Right cardiac atrium (tissue), 5 donors: ENCODE results near the gene THSD7B. TPM values are rescaled to one million over a fixed set of nuclear protein-coding genes. Genes with fewer than 3 reads are reported as not detected.

Experiments used
- ATAC-seq, 2 donors: fragments of 200-7000 bp; cut with Tn5 transposase; one replicate each; pipeline versions ENCODE4 v1.8.0 to v1.9.1; 2020; ENCODE audit warnings: moderate library complexity in 2 of 2, mild to moderate bottlenecking in 1 of 2
- DNase-seq, 3 donors: peaks; one replicate each; pipeline ENCODE4 v3.0.0-alpha.2; 2020
- H3K27ac ChIP-seq: one replicate; pipeline ENCODE4 v1.5.1; 2013; ENCODE audit warnings: mild to moderate bottlenecking, low read length, control low read depth, moderate library complexity
- H3K27me3 ChIP-seq: one replicate; pipeline ENCODE4 v1.6.1; 2013; ENCODE audit not compliant: control insufficient read depth, insufficient read depth
- H3K4me1 ChIP-seq: one replicate; pipeline ENCODE4 v1.6.1; 2013; ENCODE audit warnings: low read length; ENCODE audit not compliant: control insufficient read depth, insufficient read depth
- H3K4me3 ChIP-seq: one replicate; pipeline ENCODE4 v1.5.1; 2013; ENCODE audit warnings: low read length, control low read depth
- H3K9me3 ChIP-seq: one replicate; pipeline ENCODE4 v1.6.1; 2013; ENCODE audit warnings: low read length; ENCODE audit not compliant: control insufficient read depth
- WGBS: extraction: QIAGEN DNeasy Blood & Tissue Kit; methylation state at CpG from one replicate; pipeline ENCODE4 v1.1.7; 2013; 5-methylcytosine and 5-hydroxymethylcytosine counted together
- intact Hi-C, 4 donors: fragments of 100-400 bp; cut with DNase I; formaldehyde crosslinking; loops; one replicate each; pipeline versions ENCODE4 v1.11.0 to v1.14.0; 2022 to 2023
- polyA plus RNA-seq: library from polyadenylated mRNA; stranded (reverse); fragments of 200-250 nt; gene quantifications from one replicate; pipeline ENCODE4 v1.2.3, GENCODE V29; 2013
- total RNA-seq, 4 donors: library from RNA; stranded (reverse); fragmentation: NEBNext Ultra II Directional; extraction: Animal tissue kit (Norgen Biotek cat#: 25700); gene quantifications; one replicate each; pipeline ENCODE4 v1.2.1, GENCODE V29; 2021
- donor health status: healthy with polysubstance abuse.
- donor health status: DM: no; HTN: yes; CAD: no.
- donor health status: DM: no; HTN: no; CAD: no.
- donor health status: DM: no; HTN: yes; CAD: no; lungs with severe emphysema.
- donor health status: DM: yes; HTN: yes; CAD: no.

The THSD7B gene
- total and polyA plus RNA-seq, 5 donors, result 0.14 to 0.76 (median 0.19) TPM

DNA sequence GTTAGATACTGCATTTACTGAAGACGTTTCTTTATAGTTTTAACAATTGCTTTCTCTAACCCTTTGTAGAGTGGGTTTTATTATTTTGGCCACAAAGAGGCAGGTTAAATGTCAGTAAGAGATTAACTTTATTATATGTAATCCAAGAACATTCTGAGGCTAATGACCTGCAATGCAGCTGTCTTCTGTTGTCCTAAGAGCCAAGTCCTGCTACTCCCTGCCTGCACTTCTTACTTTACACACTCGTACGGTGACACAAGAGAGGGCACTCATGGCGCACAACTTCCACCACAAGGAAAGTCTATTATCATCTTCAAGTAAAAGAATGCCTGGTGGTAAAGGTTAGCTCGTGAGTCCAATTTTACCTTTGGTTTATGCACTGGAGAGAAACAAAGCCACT is 727.9 kb downstream of the THSD7B start:
- no peaks in the 10 kb centered on the region for H3K4me1 ChIP-seq
- no peak overlapping the region for H3K27ac ChIP-seq
- intact Hi-C loops, result no loop called here
- no peaks in the 10 kb centered on the region for H3K9me3 ChIP-seq
- H3K27me3 ChIP-seq, result no peaks in the 10 kb centered on the region
- ATAC-seq (no peak), DNase-seq (no peak)
- no peak overlapping the region for H3K4me3 ChIP-seq
- 55% methylated on average over 5 of the region's 5 CpGs for WGBS

DNA sequence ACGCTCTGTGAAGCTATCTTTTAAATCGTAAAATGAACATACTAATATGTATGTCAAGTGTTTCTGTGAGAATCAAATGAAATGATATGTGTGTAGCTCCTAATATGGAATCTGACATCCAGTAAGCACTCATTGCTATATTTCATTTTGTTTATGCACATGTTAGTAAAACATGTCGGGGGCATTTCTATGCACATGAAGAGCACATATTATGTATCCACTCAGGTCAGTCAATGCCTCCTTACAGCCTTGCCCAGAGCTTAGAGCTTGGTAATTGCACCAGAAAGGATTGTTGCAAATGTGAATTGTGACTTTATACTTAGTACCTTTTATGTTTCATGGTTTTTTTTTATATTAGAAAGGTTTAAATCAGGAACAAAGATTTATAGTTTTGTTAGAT is 735.3 kb downstream of the THSD7B start:
- DNase-seq (no peak), ATAC-seq (no peak)
- Histone ChIP-seq H3K4me3 (no peak overlapping the region), H3K27ac (no peak overlapping the region), H3K4me1 (no peaks in the 10 kb centered on the region), H3K27me3 (no peaks in the 10 kb centered on the region), H3K9me3 (no peaks in the 10 kb centered on the region)
- intact Hi-C loops, result no loop called here
- WGBS, result 86% methylated on average over 3 of the region's 3 CpGs

DNA sequence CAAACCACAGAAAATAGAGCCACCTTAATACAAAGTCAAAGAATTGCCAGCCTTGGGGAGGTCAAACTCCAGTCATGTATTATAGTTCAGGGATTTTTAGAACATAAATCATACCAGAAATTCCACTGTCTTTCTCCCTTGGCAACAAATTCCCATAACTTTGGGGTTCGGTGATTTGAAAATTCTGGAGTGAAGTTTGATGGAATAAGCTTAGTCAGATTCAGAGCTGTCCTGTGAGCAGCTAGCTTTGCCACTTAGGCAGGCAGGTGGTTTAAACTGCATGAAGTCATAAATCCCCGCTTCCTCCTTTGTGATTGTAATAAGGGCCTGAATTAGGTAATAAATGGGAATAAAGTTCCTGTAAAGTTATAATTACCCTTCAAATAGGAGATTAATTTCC is 741.9 kb downstream of the THSD7B start:
- no peak for DNase-seq
- WGBS, result 85% methylated on average over 2 of the region's 2 CpGs
- H3K27ac ChIP-seq, result no peak overlapping the region
- H3K4me1 ChIP-seq, result no peaks in the 10 kb centered on the region
- H3K27me3 ChIP-seq, result no peaks in the 10 kb centered on the region
- H3K4me3 ChIP-seq, result no peak overlapping the region
- ATAC-seq, result no peak
- no peaks in the 10 kb centered on the region for H3K9me3 ChIP-seq
- intact Hi-C loops, result no loop called here

DNA sequence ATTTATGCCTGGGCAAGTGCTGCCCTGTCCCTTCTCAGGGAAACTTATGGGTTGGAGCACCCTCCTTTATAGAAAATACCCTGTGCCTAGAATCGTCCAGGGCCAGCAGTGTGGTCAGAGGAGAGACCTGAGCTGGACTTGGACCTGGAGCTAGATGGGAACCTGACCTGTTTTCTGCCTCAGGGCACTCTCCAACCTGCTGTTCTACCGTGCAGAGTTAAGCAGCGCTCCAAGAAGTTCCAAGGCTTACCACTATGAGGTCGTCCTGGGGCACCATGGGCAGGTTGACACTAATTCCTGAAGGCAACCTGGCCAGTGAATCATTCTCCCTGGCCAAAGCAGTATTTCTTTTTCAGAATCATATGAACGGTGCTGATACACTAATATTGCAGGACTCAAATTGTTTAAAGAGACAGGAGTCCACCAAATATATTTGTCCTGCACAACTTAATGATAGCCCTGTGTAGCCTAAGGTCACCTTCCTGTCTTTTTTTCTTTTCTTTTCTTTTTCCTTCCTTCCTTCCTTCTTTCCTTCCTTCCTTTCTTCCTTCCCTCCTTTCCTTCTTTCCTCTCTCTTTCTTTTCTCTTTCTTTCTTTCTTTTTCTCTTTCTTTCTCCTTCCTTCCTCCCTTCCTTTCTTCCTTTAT is 743.5 kb downstream of the THSD7B start:
- DNase-seq (no peak), ATAC-seq (no peak)
- H3K27me3 ChIP-seq, result no peaks in the 10 kb centered on the region
- intact Hi-C loops, result no loop called here
- H3K27ac ChIP-seq, result no peak overlapping the region
- no peaks in the 10 kb centered on the region for H3K4me1 ChIP-seq
- H3K4me3 ChIP-seq, result no peak overlapping the region
- WGBS, result 57% methylated on average over 5 of the region's 5 CpGs
- no peaks in the 10 kb centered on the region for H3K9me3 ChIP-seq

DNA sequence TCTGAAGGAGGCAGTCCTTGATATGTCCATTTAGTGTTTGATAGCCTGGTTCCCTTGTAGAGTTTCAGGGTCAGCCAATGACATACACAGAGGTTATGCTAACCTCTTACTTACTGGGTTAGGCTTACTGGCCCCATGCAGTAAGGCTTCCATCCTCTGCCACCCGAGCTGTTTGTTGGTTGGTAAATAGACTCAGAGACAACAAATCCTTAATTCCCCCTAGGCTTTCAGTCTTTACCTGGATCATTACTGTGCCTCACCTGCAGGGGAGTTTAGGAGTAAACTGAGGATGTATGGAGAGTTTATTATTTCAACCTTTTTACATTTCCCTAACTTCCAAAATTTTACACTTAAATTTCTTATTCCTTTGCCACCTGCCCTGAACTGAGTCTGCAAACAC is 746.2 kb downstream of the THSD7B start:
- WGBS, result 77% methylated on average over 1 of the region's 1 CpG

DNA sequence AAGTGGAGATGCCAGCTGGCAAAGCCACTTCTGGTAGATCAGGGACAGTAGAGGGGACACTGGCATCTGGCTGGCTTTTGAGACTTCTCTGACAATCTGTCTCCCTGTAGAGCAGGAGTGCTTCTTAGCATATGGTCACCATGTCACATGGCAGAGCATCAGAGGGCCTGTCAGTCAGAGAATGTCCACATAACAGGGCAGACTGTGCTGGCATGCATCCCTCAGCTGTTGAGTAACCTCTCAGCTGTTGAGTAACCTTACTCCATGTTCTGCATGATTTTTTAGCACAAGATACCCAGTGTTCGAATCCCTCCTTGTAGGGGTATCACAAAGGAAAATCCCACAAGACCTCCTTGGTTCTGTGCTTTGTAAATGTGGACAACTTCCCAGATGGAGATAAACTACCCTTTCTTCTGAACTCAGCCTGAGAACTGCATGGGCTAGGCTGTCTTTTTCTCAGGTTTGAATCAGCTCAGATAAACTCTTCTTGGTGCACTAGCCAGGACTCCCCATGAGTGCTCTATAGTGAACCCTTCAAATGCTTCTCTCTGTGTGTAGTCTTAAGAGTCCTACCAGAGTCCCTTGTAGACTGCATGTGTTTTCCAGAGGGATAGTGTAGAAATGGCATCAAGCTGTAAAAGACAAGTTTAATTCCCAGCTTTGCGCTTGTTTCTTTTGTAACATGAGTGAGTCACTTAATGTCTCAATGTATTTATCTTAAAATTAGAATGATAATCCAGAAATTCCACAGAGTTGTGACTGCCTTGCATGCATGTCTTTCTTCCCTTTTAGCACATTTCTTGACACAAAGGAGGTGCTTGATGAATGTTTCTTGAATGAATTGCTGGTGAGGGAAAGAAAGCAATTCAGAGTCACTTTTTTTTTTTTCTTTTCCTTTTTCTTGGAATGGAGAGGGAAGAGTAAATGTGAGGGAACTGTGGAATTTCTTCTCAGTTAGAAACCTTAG is 756.6 kb downstream of the THSD7B start:
- H3K4me1 ChIP-seq, result no peaks in the 10 kb centered on the region
- intact Hi-C loops, result no loop called here
- H3K9me3 ChIP-seq, result no peaks in the 10 kb centered on the region
- no peak overlapping the region for H3K4me3 ChIP-seq
- no peak for ATAC-seq
- H3K27me3 ChIP-seq, result no peaks in the 10 kb centered on the region
- no peak for DNase-seq
- H3K27ac ChIP-seq, result no peak overlapping the region
- 74% methylated on average over 2 of the region's 2 CpGs for WGBS

More for the DNA sequence above, 746.2 kb downstream of the THSD7B start:
- DNase-seq, result no peak
- Histone ChIP-seq H3K27me3 (no peaks in the 10 kb centered on the region), H3K4me3 (no peak overlapping the region), H3K9me3 (no peaks in the 10 kb centered on the region), H3K4me1 (no peaks in the 10 kb centered on the region), H3K27ac (no peak overlapping the region)
- intact Hi-C loops, result no loop called here
- ATAC-seq, result no peak

DNA sequence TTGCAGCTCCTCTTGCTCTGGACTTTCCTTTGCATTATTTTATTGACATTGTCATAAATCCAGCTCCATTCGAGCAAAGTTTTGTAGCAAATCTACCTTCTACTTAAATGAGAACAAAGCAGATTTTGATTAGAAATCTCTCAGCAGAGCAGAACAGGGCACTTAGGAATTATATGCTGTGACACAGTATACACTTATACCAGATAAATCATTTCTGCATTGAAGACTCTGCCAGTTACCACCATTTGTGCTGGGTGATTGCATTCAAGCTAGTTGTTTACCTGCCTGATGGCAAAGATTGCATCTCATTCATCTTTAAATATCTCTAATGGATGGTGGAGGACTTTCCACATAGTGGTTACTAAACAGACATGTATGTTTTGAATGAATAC is 757.3 kb downstream of the THSD7B start:
- no peaks in the 10 kb centered on the region for H3K27me3 ChIP-seq
- intact Hi-C loops, result no loop called here
- ATAC-seq, result no peak
- no peak overlapping the region for H3K27ac ChIP-seq
- 71% methylated on average over 1 of the region's 1 CpG for WGBS
- H3K4me1 ChIP-seq, result no peaks in the 10 kb centered on the region
- H3K4me3 ChIP-seq, result no peak overlapping the region
- no peak for DNase-seq
- H3K9me3 ChIP-seq, result no peaks in the 10 kb centered on the region

DNA sequence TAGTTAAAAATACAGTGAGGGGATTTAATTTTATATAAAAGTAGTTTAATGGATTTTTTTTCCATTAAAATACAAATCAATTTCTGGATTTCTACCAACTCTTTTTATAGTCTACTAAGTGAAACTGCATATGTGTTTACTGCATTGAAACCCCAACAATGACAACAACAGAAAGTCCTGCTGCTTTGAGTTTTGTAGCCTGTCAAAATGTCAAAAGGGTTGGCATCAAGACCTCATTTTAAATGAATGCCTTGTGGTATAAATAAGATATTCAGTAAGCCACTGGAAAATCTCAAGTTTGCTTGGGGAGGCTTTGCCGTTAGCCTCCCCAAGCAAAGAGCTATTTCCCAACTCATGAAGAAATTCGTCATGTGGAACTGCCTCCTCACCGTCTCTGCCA is 758.6 kb downstream of the THSD7B start:
- intact Hi-C loops, result no loop called here
- H3K4me3 ChIP-seq, result no peak overlapping the region
- no peaks in the 10 kb centered on the region for H3K27me3 ChIP-seq
- whole genome bisulfite sequencing, result 62% methylated on average over 3 of the region's 3 CpGs
- no peaks in the 10 kb centered on the region for H3K4me1 ChIP-seq
- no peaks in the 10 kb centered on the region for H3K9me3 ChIP-seq
- DNase-seq (no peak), ATAC-seq (no peak)
- no peak overlapping the region for H3K27ac ChIP-seq

DNA sequence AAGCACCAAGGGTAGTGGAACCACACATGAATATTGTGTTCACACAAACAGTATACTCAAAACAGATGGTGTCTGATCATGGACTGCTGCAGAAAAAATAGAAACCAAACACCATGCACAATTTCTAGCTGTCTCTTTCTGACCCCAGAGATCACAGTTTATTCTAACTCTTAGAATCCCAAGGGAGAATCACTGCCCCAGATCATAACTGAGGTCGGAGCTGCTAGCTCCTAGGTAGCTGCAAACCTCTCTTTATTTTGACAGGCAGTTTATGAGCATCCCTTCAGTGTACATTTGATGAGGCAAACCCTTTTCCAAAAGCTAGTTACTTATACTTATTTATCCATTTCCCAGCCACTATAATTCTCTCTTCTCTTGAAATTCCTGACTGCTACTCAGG is 759.8 kb downstream of the THSD7B start:
- 69% methylated on average over 1 of the region's 1 CpG for WGBS
- no peak for ATAC-seq

DNA sequence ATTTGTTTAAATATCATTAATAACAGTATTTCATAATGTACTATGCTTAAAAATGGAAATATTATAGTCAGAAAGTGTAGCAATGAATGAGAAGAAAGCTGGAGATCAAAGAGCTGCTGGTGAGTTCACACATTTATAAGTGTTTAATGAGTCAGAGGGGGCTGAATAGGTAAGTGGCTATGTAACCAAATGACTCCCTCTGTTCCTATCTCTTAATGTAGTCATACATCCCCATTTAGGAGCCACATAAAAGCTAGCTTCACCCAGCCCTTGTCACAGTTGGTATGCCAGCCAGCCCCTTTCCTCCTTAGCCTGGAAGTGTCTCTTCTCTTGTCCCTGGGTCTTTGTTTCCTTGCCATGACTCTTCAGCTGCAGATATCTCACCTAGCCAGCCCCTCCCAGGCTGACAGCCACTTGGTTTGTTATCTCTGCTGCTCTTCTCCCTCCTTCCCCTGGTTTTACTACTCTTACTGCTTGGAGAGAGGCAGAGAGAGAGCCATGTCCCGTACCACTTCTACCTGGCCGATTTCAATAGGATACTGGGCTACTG is 760.4 kb downstream of the THSD7B start:
- no peak for ATAC-seq
- no peak overlapping the region for H3K27ac ChIP-seq
- no peaks in the 10 kb centered on the region for H3K9me3 ChIP-seq
- no peaks in the 10 kb centered on the region for H3K27me3 ChIP-seq
- intact Hi-C loops, result no loop called here
- 53% methylated on average over 2 of the region's 2 CpGs for WGBS
- no peak overlapping the region for H3K4me3 ChIP-seq
- H3K4me1 ChIP-seq, result no peaks in the 10 kb centered on the region
- no peak for DNase-seq

More for the DNA sequence above, 759.8 kb downstream of the THSD7B start:
- Histone ChIP-seq H3K4me3 (no peak overlapping the region), H3K27ac (no peak overlapping the region), H3K4me1 (no peaks in the 10 kb centered on the region), H3K9me3 (no peaks in the 10 kb centered on the region), H3K27me3 (no peaks in the 10 kb centered on the region)
- DNase-seq, result no peak
- intact Hi-C loops, result no loop called here

DNA sequence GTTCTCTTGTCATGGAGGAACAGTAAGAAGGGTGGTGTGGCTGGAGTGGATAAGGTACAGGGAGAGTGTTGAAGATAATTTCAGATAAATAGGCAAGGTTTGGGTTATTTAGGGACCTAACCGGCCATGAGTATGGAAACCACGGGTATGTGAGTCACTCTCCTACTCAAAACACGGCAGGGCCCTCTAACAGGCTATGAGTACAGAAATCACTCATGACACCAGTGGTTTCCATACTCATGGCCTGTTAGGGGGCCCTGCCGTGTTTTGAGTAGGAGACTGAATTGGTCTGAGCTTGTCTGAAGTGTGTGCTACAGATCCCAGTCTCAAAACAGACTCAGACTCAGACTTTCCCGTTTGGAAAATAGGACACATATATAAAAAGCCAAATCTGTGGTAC is 770.6 kb downstream of the THSD7B start:
- intact Hi-C loops, result no loop called here
- H3K4me3 ChIP-seq, result no peak overlapping the region
- DNase-seq (no peak), ATAC-seq (no peak)
- no peaks in the 10 kb centered on the region for H3K4me1 ChIP-seq
- no peaks in the 10 kb centered on the region for H3K9me3 ChIP-seq
- H3K27ac ChIP-seq, result no peak overlapping the region
- no peaks in the 10 kb centered on the region for H3K27me3 ChIP-seq
- WGBS, result 76% methylated on average over 5 of the region's 5 CpGs
